ENCODE data around the gene S100A7. TPM values are rescaled to one million over a fixed set of nuclear protein-coding genes. Genes with fewer than 3 reads are reported as not detected.

S100A7 gene
- total and polyA plus RNA-seq, 4 donors: not detected

GRCh38 chr1:153498746-153499145 is 38.3 kb upstream of the S100A7 start:
- WGBS: 31% methylated on average over 2 of the region's 2 CpGs
- H3K9ac ChIP-seq (ENCODE audit: low read depth in 1 of 2, low read length in 2 of 2): no peak overlapping the region
- H3K27me3 ChIP-seq (ENCODE audit: control insufficient read depth in 4 of 4, insufficient read depth in 4 of 4, low read length in 3 of 4): peaks cover 0 to 2% (median 0%) of the 10 kb centered on the region in 4 donors
- TF ChIP-seq JUND (IDR thresholded peaks at IDR 0.05): no peak
- no peak for TF ChIP-seq GABPA (IDR thresholded peaks at IDR 0.05 in 1 of 2, conservative IDR thresholded peaks at IDR 0.05 in 1 of 2)
- TF ChIP-seq EGR1 (IDR thresholded peaks at IDR 0.05; ENCODE audit: low read depth in 2 of 2): no peak
- TF ChIP-seq TAF1 (conservative IDR thresholded peaks at IDR 0.05): no peak
- no peak for TF ChIP-seq HNF4G (IDR thresholded peaks at IDR 0.05)
- no peak for TF ChIP-seq REST (IDR thresholded peaks at IDR 0.05)
- TF ChIP-seq FOXA2 (IDR thresholded peaks at IDR 0.05): no peak
- TF ChIP-seq YY1 (IDR thresholded peaks at IDR 0.05): no peak
- no peak for TF ChIP-seq RAD21 (IDR thresholded peaks at IDR 0.05)
- no peak for TF ChIP-seq MAX (IDR thresholded peaks at IDR 0.05)
- TF ChIP-seq FOXA1 (IDR thresholded peaks at IDR 0.05): no peak
- no peak for TF ChIP-seq SP1 (IDR thresholded peaks at IDR 0.05)
- no peak for TF ChIP-seq RXRA (IDR thresholded peaks at IDR 0.05)
- TF ChIP-seq NR2F2 (IDR thresholded peaks at IDR 0.05): no peak
- no peak for TF ChIP-seq ZBTB33 (IDR thresholded peaks at IDR 0.05)
- TF ChIP-seq CTCF (IDR thresholded peaks at IDR 0.05; ENCODE audit: low read depth, low read length, missing input control): no peak
- TF ChIP-seq HNF4A (conservative IDR thresholded peaks at IDR 0.05): no peak
- no peak overlapping the region for H3K4me3 ChIP-seq (ENCODE audit: low read depth in 1 of 3, low read length in 3 of 3)
- H3K36me3 ChIP-seq (ENCODE audit: control insufficient read depth in 4 of 4, insufficient read depth in 3 of 4, low read depth in 1 of 4, low read length in 3 of 4): no peaks in the 10 kb centered on the region
- no peaks in the 10 kb centered on the region for H3K9me3 ChIP-seq (ENCODE audit: control insufficient read depth in 4 of 4, low read length in 3 of 4)
- DNase-seq (ENCODE audit: low spot score): no peak
- no peak overlapping the region for H3K27ac ChIP-seq (ENCODE audit: low read depth in 1 of 2, low read length in 2 of 2)
- no peaks in the 10 kb centered on the region for H3K4me1 ChIP-seq (ENCODE audit: control insufficient read depth in 4 of 4, insufficient read depth in 4 of 4, low read length in 3 of 4)

- WGBS: 52% methylated on average over 6 of the region's 6 CpGs
- TF ChIP-seq JUND (IDR thresholded peaks at IDR 0.05) (no peak), ZBTB33 (IDR thresholded peaks at IDR 0.05) (no peak), RAD21 (IDR thresholded peaks at IDR 0.05) (no peak)
- DNase-seq (ENCODE audit: low spot score): no peak
Measured at GRCh38 chr1:153495536-153495935, 35.1 kb upstream of the S100A7 start.

More at GRCh38 chr1:153495536-153495935, 35.1 kb upstream of the S100A7 start:
- peaks cover 0 to 2% (median 0%) of the 10 kb centered on the region in 4 donors for H3K27me3 ChIP-seq (ENCODE audit: control insufficient read depth in 4 of 4, insufficient read depth in 4 of 4, low read length in 3 of 4)
- no peaks in the 10 kb centered on the region for H3K4me1 ChIP-seq (ENCODE audit: control insufficient read depth in 4 of 4, insufficient read depth in 4 of 4, low read length in 3 of 4)
- no peak overlapping the region for H3K27ac ChIP-seq (ENCODE audit: low read depth in 1 of 2, low read length in 2 of 2)
- H3K4me3 ChIP-seq (ENCODE audit: low read depth in 1 of 3, low read length in 3 of 3): no peak overlapping the region
- no peaks in the 10 kb centered on the region for H3K9me3 ChIP-seq (ENCODE audit: control insufficient read depth in 4 of 4, low read length in 3 of 4)
- H3K9ac ChIP-seq (ENCODE audit: low read depth in 1 of 2, low read length in 2 of 2): no peak overlapping the region
- no peaks in the 10 kb centered on the region for H3K36me3 ChIP-seq (ENCODE audit: control insufficient read depth in 4 of 4, insufficient read depth in 3 of 4, low read depth in 1 of 4, low read length in 3 of 4)

All from liver (tissue), 9 donors.